T-helper 1 cell treated with Interleukin-12 subunit alpha and Interleukin-12 subunit beta and Interleukin-4 antibody, amounts not matched to agents 30 μg/mL and 1 μg/mL, for 36 hours (primary cell): ENCODE data around the gene AFF2.
"Not testable (repeated sequence)": the region's sequence is repeated elsewhere in the genome, so short reads cannot be mapped to it uniquely, and the experiment has no call there.

ENCODE experiments used
- H3K27ac Mint-ChIP-seq: one replicate; pipeline ENCODE4 v1.8.0; 2021; ENCODE audit warnings: mild to moderate bottlenecking, mixed read lengths
- H3K27me3 Mint-ChIP-seq: one replicate; pipeline ENCODE4 v1.8.0; 2021; ENCODE audit warnings: low read depth, mixed read lengths
- H3K36me3 Mint-ChIP-seq: one replicate; pipeline ENCODE4 v1.8.0; 2021; ENCODE audit warnings: low read depth, mixed read lengths
- H3K4me1 Mint-ChIP-seq: one replicate; pipeline ENCODE4 v1.8.0; 2021; ENCODE audit warnings: low read depth, mixed read lengths
- H3K4me3 Mint-ChIP-seq: one replicate; pipeline ENCODE4 v1.8.0; 2021; ENCODE audit warnings: mild to moderate bottlenecking, moderate library complexity, mixed read lengths
- H3K9me3 Mint-ChIP-seq: one replicate; pipeline ENCODE4 v1.8.0; 2021; ENCODE audit warnings: mixed read lengths

AFF2 gene

GRCh38 chrX:148872161-148872535 lies 371.7 kb downstream of the AFF2 start:
- no peaks in the 10 kb centered on the region for H3K4me1 Mint-ChIP-seq
- no peaks in the 10 kb centered on the region for H3K9me3 Mint-ChIP-seq
- H3K27ac Mint-ChIP-seq, result no peak overlapping the region
- no peaks in the 10 kb centered on the region for H3K27me3 Mint-ChIP-seq
- H3K4me3 Mint-ChIP-seq, result no peak overlapping the region
- H3K36me3 Mint-ChIP-seq, result no peaks in the 10 kb centered on the region

- H3K9me3 Mint-ChIP-seq, result no peaks in the 10 kb centered on the region
- H3K4me3 Mint-ChIP-seq, result no peak overlapping the region
- no peaks in the 10 kb centered on the region for H3K4me1 Mint-ChIP-seq
- no peaks in the 10 kb centered on the region for H3K36me3 Mint-ChIP-seq
- H3K27ac Mint-ChIP-seq, result no peak overlapping the region
- no peaks in the 10 kb centered on the region for H3K27me3 Mint-ChIP-seq
These were observed 372.5 kb downstream of the AFF2 start for GRCh38 chrX:148872881-148873280.

- Mint-ChIP-seq H3K9me3 (no peaks in the 10 kb centered on the region), H3K36me3 (no peaks in the 10 kb centered on the region), H3K4me1 (no peaks in the 10 kb centered on the region), H3K4me3 (no peak overlapping the region), H3K27ac (no peak overlapping the region), H3K27me3 (no peaks in the 10 kb centered on the region)
These were observed 374.3 kb downstream of the AFF2 start for GRCh38 chrX:148874636-148875246.

GRCh38 chrX:148878371-148878770 lies 378.0 kb downstream of the AFF2 start:
- no peaks in the 10 kb centered on the region for H3K4me1 Mint-ChIP-seq
- no peaks in the 10 kb centered on the region for H3K36me3 Mint-ChIP-seq
- H3K4me3 Mint-ChIP-seq, result no peak overlapping the region

GRCh38 chrX:148885203-148885602 lies 384.8 kb downstream of the AFF2 start:
- Mint-ChIP-seq H3K4me3 (no peak overlapping the region), H3K36me3 (no peaks in the 10 kb centered on the region), H3K4me1 (no peaks in the 10 kb centered on the region), H3K27me3 (no peaks in the 10 kb centered on the region), H3K27ac (no peak overlapping the region), H3K9me3 (no peaks in the 10 kb centered on the region)

More at GRCh38 chrX:148878371-148878770, 378.0 kb downstream of the AFF2 start:
- Mint-ChIP-seq H3K27ac (no peak overlapping the region), H3K9me3 (no peaks in the 10 kb centered on the region), H3K27me3 (no peaks in the 10 kb centered on the region)

- H3K27me3 Mint-ChIP-seq, result no peaks in the 10 kb centered on the region
- H3K4me1 Mint-ChIP-seq, result no peaks in the 10 kb centered on the region
- H3K27ac Mint-ChIP-seq, result no peak overlapping the region
- H3K4me3 Mint-ChIP-seq, result no peak overlapping the region
- no peaks in the 10 kb centered on the region for H3K9me3 Mint-ChIP-seq
- no peaks in the 10 kb centered on the region for H3K36me3 Mint-ChIP-seq
These were observed 393.0 kb downstream of the AFF2 start for GRCh38 chrX:148893395-148893794.

- Mint-ChIP-seq H3K4me3 (no peak overlapping the region), H3K4me1 (no peaks in the 10 kb centered on the region), H3K36me3 (no peaks in the 10 kb centered on the region), H3K27me3 (no peaks in the 10 kb centered on the region), H3K27ac (no peak overlapping the region), H3K9me3 (no peaks in the 10 kb centered on the region)
These were observed 402.2 kb downstream of the AFF2 start for GRCh38 chrX:148902581-148902980.

- Mint-ChIP-seq H3K4me3 (no peak overlapping the region), H3K9me3 (no peaks in the 10 kb centered on the region), H3K27me3 (no peaks in the 10 kb centered on the region), H3K27ac (no peak overlapping the region), H3K36me3 (no peaks in the 10 kb centered on the region), H3K4me1 (no peaks in the 10 kb centered on the region)
These were observed 402.8 kb downstream of the AFF2 start for GRCh38 chrX:148903176-148903575.

- Mint-ChIP-seq H3K4me1 (no peaks in the 10 kb centered on the region), H3K9me3 (no peaks in the 10 kb centered on the region), H3K4me3 (no peak overlapping the region), H3K27ac (no peak overlapping the region), H3K27me3 (no peaks in the 10 kb centered on the region), H3K36me3 (no peaks in the 10 kb centered on the region)
These were observed 404.1 kb downstream of the AFF2 start for GRCh38 chrX:148904421-148905111.

GRCh38 chrX:148905400-148905799 lies 405.0 kb downstream of the AFF2 start:
- Mint-ChIP-seq H3K4me3 (no peak overlapping the region), H3K9me3 (no peaks in the 10 kb centered on the region), H3K4me1 (no peaks in the 10 kb centered on the region), H3K27me3 (no peaks in the 10 kb centered on the region), H3K27ac (no peak overlapping the region), H3K36me3 (no peaks in the 10 kb centered on the region)

- H3K27ac Mint-ChIP-seq, H3K9me3 Mint-ChIP-seq, H3K36me3 Mint-ChIP-seq, H3K4me3 Mint-ChIP-seq, H3K27me3 Mint-ChIP-seq, H3K4me1 Mint-ChIP-seq: not testable (repeated sequence)
These were observed 406.2 kb downstream of the AFF2 start for GRCh38 chrX:148906628-148907027.

- no peak overlapping the region for H3K4me3 Mint-ChIP-seq
- no peaks in the 10 kb centered on the region for H3K27me3 Mint-ChIP-seq
- no peaks in the 10 kb centered on the region for H3K36me3 Mint-ChIP-seq
- no peaks in the 10 kb centered on the region for H3K9me3 Mint-ChIP-seq
- H3K4me1 Mint-ChIP-seq, result no peaks in the 10 kb centered on the region
- H3K27ac Mint-ChIP-seq, result no peak overlapping the region
These were observed 409.3 kb downstream of the AFF2 start for GRCh38 chrX:148909758-148910157.

- Mint-ChIP-seq H3K9me3 (no peaks in the 10 kb centered on the region), H3K27ac (no peak overlapping the region), H3K27me3 (no peaks in the 10 kb centered on the region), H3K36me3 (no peaks in the 10 kb centered on the region), H3K4me1 (no peaks in the 10 kb centered on the region), H3K4me3 (no peak overlapping the region)
These were observed 413.6 kb downstream of the AFF2 start for GRCh38 chrX:148913971-148914370.

- H3K4me1 Mint-ChIP-seq, result no peaks in the 10 kb centered on the region
- no peaks in the 10 kb centered on the region for H3K36me3 Mint-ChIP-seq
- no peak overlapping the region for H3K27ac Mint-ChIP-seq
- no peak overlapping the region for H3K4me3 Mint-ChIP-seq
- no peaks in the 10 kb centered on the region for H3K27me3 Mint-ChIP-seq
- H3K9me3 Mint-ChIP-seq, result no peaks in the 10 kb centered on the region
These were observed 414.4 kb downstream of the AFF2 start for GRCh38 chrX:148914783-148915182.

GRCh38 chrX:148915474-148915873 lies 415.1 kb downstream of the AFF2 start:
- Mint-ChIP-seq H3K4me1 (no peaks in the 10 kb centered on the region), H3K4me3 (no peak overlapping the region), H3K36me3 (no peaks in the 10 kb centered on the region), H3K9me3 (no peaks in the 10 kb centered on the region), H3K27me3 (no peaks in the 10 kb centered on the region), H3K27ac (no peak overlapping the region)
